ENCODE measurements around the gene LMF2.

Gene LMF2

GRCh38 chr22:50490531-50491308, 16.8 kb downstream of the LMF2 start:
- no peaks in the 10 kb centered on the region for H3K27me3 ChIP-seq (ENCODE audit: low read depth, low read length)
- no peak overlapping the region for H2AFZ ChIP-seq (ENCODE audit: low read depth, low read length)
- H3K36me3 ChIP-seq (replicated peaks; ENCODE audit: low read depth, low read length): no peaks in the 10 kb centered on the region
- TF ChIP-seq EZH2phosphoT487 (IDR thresholded peaks at IDR 0.05; ENCODE audit: low read depth) (no peak), CTCF (IDR thresholded peaks at IDR 0.05; ENCODE audit: low read depth, low read length) (no peak)
- H3K27ac ChIP-seq (ENCODE audit: low read length): no peak overlapping the region
- H3K9ac ChIP-seq (ENCODE audit: low read length): no peak overlapping the region
- H3K4me1 ChIP-seq (ENCODE audit: low read length): peaks cover 6% of the 10 kb centered on the region; the same call in 1 of the 2 replicates
- no peak overlapping the region for H3K4me3 ChIP-seq (ENCODE audit: low read length)
- H3K9me3 ChIP-seq (ENCODE audit: insufficient read depth, low read length): no peaks in the 10 kb centered on the region
- no peak overlapping the region for H3K4me2 ChIP-seq (ENCODE audit: low read length)
- H4K20me1 ChIP-seq (ENCODE audit: insufficient read depth, low read length): no peaks in the 10 kb centered on the region
- H3K79me2 ChIP-seq (ENCODE audit: low read length): no peaks in the 10 kb centered on the region

DNA sequence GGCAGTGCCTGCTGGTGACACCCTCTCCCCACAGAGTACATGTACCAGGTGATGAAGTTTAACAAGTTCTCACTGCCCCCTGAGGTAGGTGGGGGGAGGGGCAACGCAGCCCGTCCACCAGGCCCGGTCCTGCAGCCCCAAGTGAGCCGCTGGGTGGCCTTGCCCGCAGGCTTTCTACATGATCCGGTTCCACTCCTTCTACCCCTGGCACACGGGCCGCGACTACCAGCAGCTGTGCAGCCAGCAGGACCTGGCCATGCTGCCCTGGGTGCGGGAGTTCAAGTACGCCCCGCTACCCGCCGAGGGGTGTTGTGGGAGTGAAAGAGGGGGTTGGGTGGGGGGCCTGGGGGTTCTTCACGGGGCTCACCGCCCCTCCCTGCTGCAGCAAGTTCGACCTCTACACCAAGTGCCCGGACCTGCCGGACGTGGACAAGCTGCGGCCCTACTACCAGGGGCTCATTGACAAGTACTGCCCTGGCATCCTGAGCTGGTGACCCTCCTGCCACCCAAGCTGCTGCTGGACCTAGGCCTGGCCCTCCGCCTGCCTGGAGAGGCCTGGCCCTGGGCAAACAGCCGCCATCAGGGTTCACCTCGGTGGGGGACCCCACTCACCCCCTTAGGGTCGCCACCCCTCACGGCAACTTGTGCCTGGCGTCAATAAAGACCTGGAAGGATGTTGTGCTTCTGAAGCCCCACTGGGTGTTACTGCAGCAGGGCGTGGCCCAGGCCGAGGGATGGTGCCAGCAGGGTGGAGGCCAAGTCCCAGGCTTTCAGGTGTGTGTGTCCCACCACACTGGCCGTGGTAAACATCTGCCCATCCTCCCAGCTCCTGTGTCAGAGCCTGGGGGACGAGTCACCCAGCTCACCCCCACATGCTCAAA, 17.9 kb downstream of the LMF2 start:
- Histone ChIP-seq H3K27ac (ENCODE audit: low read length) (no peak overlapping the region), H2AFZ (ENCODE audit: low read depth, low read length) (no peak overlapping the region), H3K4me3 (ENCODE audit: low read length) (no peak overlapping the region)

DNA sequence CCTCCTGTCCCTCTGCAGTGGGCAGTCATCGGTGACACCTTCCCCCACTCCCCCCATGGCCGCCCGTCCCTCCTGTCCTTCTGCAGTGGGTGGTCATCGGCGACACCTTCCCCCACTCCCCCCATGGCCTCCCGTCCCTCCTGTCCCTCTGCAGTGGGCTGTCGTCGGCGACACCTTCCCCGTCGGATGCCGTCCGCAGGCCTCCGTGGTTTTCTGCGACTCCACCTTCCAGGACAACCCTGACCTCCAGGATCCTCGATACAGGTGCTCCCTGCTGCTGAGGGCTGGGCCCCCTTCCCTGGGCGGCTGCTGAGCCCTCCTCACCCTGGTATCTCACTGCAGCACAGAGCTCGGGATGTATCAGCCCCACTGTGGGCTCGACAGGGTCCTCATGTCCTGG, 18.6 kb downstream of the LMF2 start:
- Histone ChIP-seq H3K4me2 (ENCODE audit: low read length) (no peak overlapping the region), H3K9ac (ENCODE audit: low read length) (no peak overlapping the region), H3K27ac (ENCODE audit: low read length) (no peak overlapping the region), H3K27me3 (ENCODE audit: low read depth, low read length) (no peaks in the 10 kb centered on the region), H4K20me1 (ENCODE audit: insufficient read depth, low read length) (no peaks in the 10 kb centered on the region), H3K4me1 (ENCODE audit: low read length) (peaks cover 6% of the 10 kb centered on the region; the same call in 1 of the 2 replicates), H3K4me3 (ENCODE audit: low read length) (no peak overlapping the region), H3K36me3 (replicated peaks; ENCODE audit: low read depth, low read length) (no peaks in the 10 kb centered on the region), H3K79me2 (ENCODE audit: low read length) (no peaks in the 10 kb centered on the region), H2AFZ (ENCODE audit: low read depth, low read length) (no peak overlapping the region), H3K9me3 (ENCODE audit: insufficient read depth, low read length) (no peaks in the 10 kb centered on the region)
- TF ChIP-seq EZH2phosphoT487 (IDR thresholded peaks at IDR 0.05; ENCODE audit: low read depth) (no peak), CTCF (IDR thresholded peaks at IDR 0.05; ENCODE audit: low read depth, low read length) (no peak)

More for the DNA sequence above, 17.9 kb downstream of the LMF2 start:
- TF ChIP-seq EZH2phosphoT487 (IDR thresholded peaks at IDR 0.05; ENCODE audit: low read depth) (no peak), CTCF (IDR thresholded peaks at IDR 0.05; ENCODE audit: low read depth, low read length) (no peak)
- H3K27me3 ChIP-seq (ENCODE audit: low read depth, low read length): no peaks in the 10 kb centered on the region
- H3K9ac ChIP-seq (ENCODE audit: low read length): no peak overlapping the region
- H3K36me3 ChIP-seq (replicated peaks; ENCODE audit: low read depth, low read length): no peaks in the 10 kb centered on the region
- no peak overlapping the region for H3K4me2 ChIP-seq (ENCODE audit: low read length)
- peaks cover 6% of the 10 kb centered on the region; the same call in 1 of the 2 replicates for H3K4me1 ChIP-seq (ENCODE audit: low read length)
- no peaks in the 10 kb centered on the region for H3K9me3 ChIP-seq (ENCODE audit: insufficient read depth, low read length)
- no peaks in the 10 kb centered on the region for H4K20me1 ChIP-seq (ENCODE audit: insufficient read depth, low read length)
- H3K79me2 ChIP-seq (ENCODE audit: low read length): no peaks in the 10 kb centered on the region
